ENCODE results near the gene COX8C.

GRCh38 chr14:93320489-93320888 lies 26.5 kb upstream of the COX8C start:
- TF ChIP-seq, protein P1, sequence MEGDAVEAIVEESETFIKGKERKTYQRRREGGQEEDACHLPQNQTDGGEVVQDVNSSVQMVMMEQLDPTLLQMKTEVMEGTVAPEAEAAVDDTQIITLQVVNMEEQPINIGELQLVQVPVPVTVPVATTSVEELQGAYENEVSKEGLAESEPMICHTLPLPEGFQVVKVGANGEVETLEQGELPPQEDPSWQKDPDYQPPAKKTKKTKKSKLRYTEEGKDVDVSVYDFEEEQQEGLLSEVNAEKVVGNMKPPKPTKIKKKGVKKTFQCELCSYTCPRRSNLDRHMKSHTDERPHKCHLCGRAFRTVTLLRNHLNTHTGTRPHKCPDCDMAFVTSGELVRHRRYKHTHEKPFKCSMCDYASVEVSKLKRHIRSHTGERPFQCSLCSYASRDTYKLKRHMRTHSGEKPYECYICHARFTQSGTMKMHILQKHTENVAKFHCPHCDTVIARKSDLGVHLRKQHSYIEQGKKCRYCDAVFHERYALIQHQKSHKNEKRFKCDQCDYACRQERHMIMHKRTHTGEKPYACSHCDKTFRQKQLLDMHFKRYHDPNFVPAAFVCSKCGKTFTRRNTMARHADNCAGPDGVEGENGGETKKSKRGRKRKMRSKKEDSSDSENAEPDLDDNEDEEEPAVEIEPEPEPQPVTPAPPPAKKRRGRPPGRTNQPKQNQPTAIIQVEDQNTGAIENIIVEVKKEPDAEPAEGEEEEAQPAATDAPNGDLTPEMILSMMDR (IDR thresholded peaks at IDR 0.05 in 2 of 3, conservative IDR thresholded peaks at IDR 0.05 in 1 of 3; ENCODE audit: borderline replicate concordance in 1 of 3, insufficient read depth in 1 of 3, low read depth in 2 of 3, low read length in 2 of 3), result no peak
- TF ChIP-seq, protein P2, sequence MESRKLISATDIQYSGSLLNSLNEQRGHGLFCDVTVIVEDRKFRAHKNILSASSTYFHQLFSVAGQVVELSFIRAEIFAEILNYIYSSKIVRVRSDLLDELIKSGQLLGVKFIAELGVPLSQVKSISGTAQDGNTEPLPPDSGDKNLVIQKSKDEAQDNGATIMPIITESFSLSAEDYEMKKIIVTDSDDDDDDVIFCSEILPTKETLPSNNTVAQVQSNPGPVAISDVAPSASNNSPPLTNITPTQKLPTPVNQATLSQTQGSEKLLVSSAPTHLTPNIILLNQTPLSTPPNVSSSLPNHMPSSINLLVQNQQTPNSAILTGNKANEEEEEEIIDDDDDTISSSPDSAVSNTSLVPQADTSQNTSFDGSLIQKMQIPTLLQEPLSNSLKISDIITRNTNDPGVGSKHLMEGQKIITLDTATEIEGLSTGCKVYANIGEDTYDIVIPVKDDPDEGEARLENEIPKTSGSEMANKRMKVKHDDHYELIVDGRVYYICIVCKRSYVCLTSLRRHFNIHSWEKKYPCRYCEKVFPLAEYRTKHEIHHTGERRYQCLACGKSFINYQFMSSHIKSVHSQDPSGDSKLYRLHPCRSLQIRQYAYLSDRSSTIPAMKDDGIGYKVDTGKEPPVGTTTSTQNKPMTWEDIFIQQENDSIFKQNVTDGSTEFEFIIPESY (IDR thresholded peaks at IDR 0.05; ENCODE audit: extremely low read depth, insufficient replicate concordance, low read length), result no peak
- TF ChIP-seq JUND (IDR thresholded peaks at IDR 0.05) (no peak), ATF3 (IDR thresholded peaks at IDR 0.05) (no peak), POLR2A (IDR thresholded peaks at IDR 0.05; ENCODE audit: borderline replicate concordance, extremely low read depth, insufficient read depth, insufficient read length) (no peak), SP1 (IDR thresholded peaks at IDR 0.05; ENCODE audit: low read depth) (no peak), RAD21 (IDR thresholded peaks at IDR 0.05; ENCODE audit: low read depth) (no peak)
